Keratinocyte (primary cell): ENCODE data around the gene GALNT2. TPM values are rescaled to one million over a fixed set of nuclear protein-coding genes. Genes with fewer than 3 reads are reported as not detected.

Experiments used
- DNase-seq: peaks from one replicate; pipeline ENCODE4 v3.0.0-alpha.2; 2011; ENCODE audit warnings: low read depth, missing footprints, low spot score
- FAIRE-seq: peaks from 2 replicates; lab custom pipeline; 2011; peaks lifted over from hg19 to GRCh38; lab: Jason Lieb, UNC
- H2AFZ ChIP-seq: 2 replicates; pipeline ENCODE4 v1.6.0; 2012; ENCODE audit warnings: low read length, control low read depth, inconsistent platforms; ENCODE audit not compliant: control insufficient read depth
- H3K27ac ChIP-seq: 2 replicates; pipeline ENCODE4 v1.5.1; 2011; ENCODE audit warnings: low read length; ENCODE audit not compliant: control insufficient read depth, insufficient read depth
- H3K27me3 ChIP-seq: 3 replicates; pipeline ENCODE4 v1.6.0; 2011; ENCODE audit warnings: low read length; ENCODE audit not compliant: control insufficient read depth, insufficient read depth; ENCODE audit errors: extremely low read depth
- H3K36me3 ChIP-seq, 2 experiments: 2 replicates in 1 of 2; 3 replicates in 1 of 2; pipeline ENCODE4 v1.5.1; 2011; ENCODE audit warnings: low read length in 2 of 2, mild to moderate bottlenecking in 1 of 2; ENCODE audit not compliant: control insufficient read depth in 2 of 2, insufficient read depth in 2 of 2; ENCODE audit errors: extremely low read depth in 1 of 2
- H3K4me1 ChIP-seq: 3 replicates; pipeline ENCODE4 v1.5.1; 2011; ENCODE audit warnings: low read length; ENCODE audit not compliant: control insufficient read depth, insufficient read depth; ENCODE audit errors: extremely low read depth
- H3K4me2 ChIP-seq: 3 replicates; pipeline ENCODE4 v1.6.0; 2011; ENCODE audit warnings: low read depth, low read length; ENCODE audit not compliant: control insufficient read depth, insufficient read depth; ENCODE audit errors: extremely low read depth
- H3K4me3 ChIP-seq, 3 experiments: fragments of 200-600 bp in 1 of 3; sonication (generic) in 1 of 3; 2 replicates in 2 of 3; 3 replicates in 1 of 3; pipeline ENCODE4 v1.5.1; 2011 to 2016; ENCODE audit warnings: low read length in 3 of 3, mild to moderate bottlenecking in 3 of 3, control low read depth in 2 of 3, inconsistent platforms in 1 of 3, low read depth in 1 of 3, mixed read lengths in 1 of 3, mixed run types in 1 of 3, moderate library complexity in 1 of 3; ENCODE audit not compliant: control insufficient read depth in 2 of 3, insufficient read depth in 2 of 3; ENCODE audit errors: extremely low read depth in 1 of 3
- H3K79me2 ChIP-seq: 2 replicates; pipeline ENCODE4 v1.6.0; 2012; ENCODE audit warnings: low read length; ENCODE audit not compliant: control insufficient read depth, insufficient read depth
- H3K9ac ChIP-seq: 3 replicates; pipeline ENCODE4 v1.6.0; 2011; ENCODE audit warnings: low read length; ENCODE audit not compliant: control insufficient read depth, insufficient read depth; ENCODE audit errors: extremely low read depth
- H3K9me1 ChIP-seq: 3 replicates; pipeline ENCODE4 v1.6.0; 2011; ENCODE audit warnings: low read length; ENCODE audit not compliant: control insufficient read depth, insufficient read depth; ENCODE audit errors: extremely low read depth
- H3K9me3 ChIP-seq: 2 replicates; pipeline ENCODE4 v1.5.1; 2012; ENCODE audit warnings: low read depth, low read length; ENCODE audit not compliant: control insufficient read depth
- H4K20me1 ChIP-seq: 3 replicates; pipeline ENCODE4 v1.6.0; 2011; ENCODE audit warnings: low read length; ENCODE audit not compliant: control insufficient read depth, insufficient read depth; ENCODE audit errors: extremely low read depth
- EZH2 ChIP-seq: IDR thresholded peaks from one replicate; pipeline ENCODE4 v1.6.1; 2012; ENCODE audit warnings: inconsistent platforms, mild to moderate bottlenecking, low read length, moderate library complexity
- dilution Hi-C: fragments of 300-500 bp; cut with MboI; formaldehyde crosslinking; loops from one replicate; pipeline ENCODE4 v1.7.0; 2020; ENCODE audit warnings: low sequenced_read_pairs; ENCODE audit not compliant: extremely low pct_ligation_motif_present
- polyA plus RNA-seq, 5 experiments: library from polyadenylated mRNA; depleted of rRNA in 3 of 5; stranded (reverse) in 3 of 5; stranded (forward) in 1 of 5; unstranded in 1 of 5; fragments of >200 nt; gene quantifications; 1 replicate in 1 of 5; 2 replicates in 3 of 5; 3 replicates in 1 of 5; pipeline versions ENCODE4 v1.2.1 to v1.2.3, GENCODE V29; 2011 to 2012; ENCODE audit warnings: missing spikeins in 2 of 5, low read depth in 1 of 5, low replicate concordance in 1 of 5
- TF ChIP-seq, protein P1 (sequence below), 3 experiments: IDR thresholded peaks in 1 of 3; conservative IDR thresholded peaks in 1 of 3; optimal IDR thresholded peaks in 1 of 3; 2 replicates in 2 of 3; 3 replicates in 1 of 3; pipeline versions ENCODE3 to v1.5.1; 2011; ENCODE audit warnings: low read length in 3 of 3, mild to moderate bottlenecking in 3 of 3, moderate library complexity in 2 of 3, control low read depth in 1 of 3, inconsistent platforms in 1 of 3; ENCODE audit not compliant: insufficient read depth in 2 of 3; ENCODE audit errors: extremely low read depth in 1 of 3

GALNT2 gene
- polyA plus RNA-seq, 1 donor (not counting 4 experiments of a cell fraction or from before 2014, with no cell fraction given), result 61.7 TPM

DNA sequence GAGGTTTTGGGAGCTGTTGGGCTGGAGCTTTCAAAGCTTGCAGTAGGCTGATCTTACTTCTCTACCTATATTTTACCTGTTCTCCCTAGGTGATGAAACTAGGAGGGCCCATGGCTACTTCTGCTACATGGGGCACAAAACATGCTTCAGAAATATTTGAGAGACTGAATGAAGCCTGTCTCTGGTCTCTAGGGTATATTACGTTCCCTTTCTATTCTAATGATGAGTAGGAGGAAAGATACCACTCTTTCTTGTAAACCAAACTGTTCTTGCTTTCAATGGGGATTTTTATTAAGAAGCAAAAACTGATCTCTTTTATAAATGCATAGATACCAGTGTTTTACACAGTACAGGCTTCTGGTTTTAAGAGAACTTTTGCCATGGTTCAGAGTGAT is 103.1 kb downstream of the GALNT2 start:
- TF ChIP-seq EZH2, result no peak
- TF ChIP-seq, protein P1, sequence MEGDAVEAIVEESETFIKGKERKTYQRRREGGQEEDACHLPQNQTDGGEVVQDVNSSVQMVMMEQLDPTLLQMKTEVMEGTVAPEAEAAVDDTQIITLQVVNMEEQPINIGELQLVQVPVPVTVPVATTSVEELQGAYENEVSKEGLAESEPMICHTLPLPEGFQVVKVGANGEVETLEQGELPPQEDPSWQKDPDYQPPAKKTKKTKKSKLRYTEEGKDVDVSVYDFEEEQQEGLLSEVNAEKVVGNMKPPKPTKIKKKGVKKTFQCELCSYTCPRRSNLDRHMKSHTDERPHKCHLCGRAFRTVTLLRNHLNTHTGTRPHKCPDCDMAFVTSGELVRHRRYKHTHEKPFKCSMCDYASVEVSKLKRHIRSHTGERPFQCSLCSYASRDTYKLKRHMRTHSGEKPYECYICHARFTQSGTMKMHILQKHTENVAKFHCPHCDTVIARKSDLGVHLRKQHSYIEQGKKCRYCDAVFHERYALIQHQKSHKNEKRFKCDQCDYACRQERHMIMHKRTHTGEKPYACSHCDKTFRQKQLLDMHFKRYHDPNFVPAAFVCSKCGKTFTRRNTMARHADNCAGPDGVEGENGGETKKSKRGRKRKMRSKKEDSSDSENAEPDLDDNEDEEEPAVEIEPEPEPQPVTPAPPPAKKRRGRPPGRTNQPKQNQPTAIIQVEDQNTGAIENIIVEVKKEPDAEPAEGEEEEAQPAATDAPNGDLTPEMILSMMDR (optimal IDR thresholded peaks at IDR 0.05 in 1 of 3, IDR thresholded peaks at IDR 0.05 in 1 of 3, conservative IDR thresholded peaks at IDR 0.05 in 1 of 3; ENCODE audit: extremely low read depth in 1 of 3, insufficient read depth in 2 of 3, low read length in 3 of 3), result no peak
- Histone ChIP-seq H3K27ac (no peak overlapping the region), H3K9me3 (no peaks in the 10 kb centered on the region), H3K9ac (no peak overlapping the region), H3K36me3 (peaks cover 0 to 7% of the 10 kb centered on the region in 2 experiments), H3K27me3 (no peaks in the 10 kb centered on the region), H3K79me2 (peaks cover 79% of the 10 kb centered on the region), H3K4me3 (no peak overlapping the region), H3K9me1 (no peaks in the 10 kb centered on the region), H2AFZ (no peak overlapping the region), H4K20me1 (no peaks in the 10 kb centered on the region), H3K4me2 (no peak overlapping the region), H3K4me1 (no peaks in the 10 kb centered on the region)
- dilution Hi-C loops, result no loop called here
- FAIRE-seq, result no peak
- DNase-seq, result no peak

DNA sequence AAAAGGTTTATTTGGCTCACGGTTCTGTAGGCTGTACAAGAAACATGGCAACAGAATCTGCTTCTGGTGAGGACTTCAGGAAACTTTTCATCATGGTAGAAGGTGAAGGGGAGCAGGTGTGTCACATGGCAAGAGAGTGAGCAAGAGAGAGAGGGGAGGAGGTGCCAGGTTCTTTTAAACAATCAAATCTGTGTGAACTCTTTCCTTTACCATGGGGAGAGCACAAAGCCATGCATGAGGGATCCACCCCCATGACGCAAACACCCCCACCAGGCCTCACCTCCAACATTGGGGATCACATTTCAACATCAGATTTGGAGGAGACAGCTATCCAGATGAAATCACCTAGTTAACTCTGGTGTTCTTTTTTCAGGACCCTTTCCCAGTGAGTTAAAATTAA is 103.6 kb downstream of the GALNT2 start:
- no peak overlapping the region for H3K4me3 ChIP-seq
- no peaks in the 10 kb centered on the region for H3K4me1 ChIP-seq
- H3K27me3 ChIP-seq, result no peaks in the 10 kb centered on the region
- H3K4me2 ChIP-seq, result no peak overlapping the region
- no peak overlapping the region for H3K9ac ChIP-seq
- no peak overlapping the region for H2AFZ ChIP-seq
- H3K79me2 ChIP-seq, result peaks cover 77% of the 10 kb centered on the region
- H3K9me3 ChIP-seq, result no peaks in the 10 kb centered on the region
- no peaks in the 10 kb centered on the region for H3K9me1 ChIP-seq
- TF ChIP-seq EZH2, result no peak
- TF ChIP-seq, protein P1 (optimal IDR thresholded peaks at IDR 0.05 in 1 of 3, IDR thresholded peaks at IDR 0.05 in 1 of 3, conservative IDR thresholded peaks at IDR 0.05 in 1 of 3; ENCODE audit: extremely low read depth in 1 of 3, insufficient read depth in 2 of 3, low read length in 3 of 3), result no peak
- dilution Hi-C loops, result no loop called here
- DNase-seq (no peak), FAIRE-seq (no peak)
- no peak overlapping the region for H3K27ac ChIP-seq
- H4K20me1 ChIP-seq, result no peaks in the 10 kb centered on the region
- peaks cover 0 to 7% of the 10 kb centered on the region in 2 experiments for H3K36me3 ChIP-seq
